Nephron progenitor cell (in vitro differentiated cells): ENCODE results near the gene LBX2.
A peak's percentile ranks its signal among the peaks of the same experiment; 100 is the strongest.

Experiments
- DNase-seq: peaks from one replicate; pipeline ENCODE4 v3.0.0; 2021
- H3K27ac Mint-ChIP-seq: 2 replicates; pipeline ENCODE4 v1.8.0; 2021; ENCODE audit warnings: mild to moderate bottlenecking, moderate library complexity, mixed read lengths
- H3K27me3 Mint-ChIP-seq: 2 replicates; pipeline ENCODE4 v1.8.0; 2021; ENCODE audit warnings: mild to moderate bottlenecking, low read depth, mixed read lengths; ENCODE audit not compliant: poor library complexity
- H3K36me3 Mint-ChIP-seq: 2 replicates; pipeline ENCODE4 v1.8.0; 2021; ENCODE audit warnings: low read depth, mixed read lengths
- H3K4me1 Mint-ChIP-seq: 2 replicates; pipeline ENCODE4 v1.8.0; 2021; ENCODE audit warnings: mixed read lengths
- H3K4me3 Mint-ChIP-seq: 2 replicates; pipeline ENCODE4 v1.8.0; 2021; ENCODE audit warnings: mild to moderate bottlenecking, moderate library complexity, mixed read lengths
- H3K9me3 Mint-ChIP-seq: 2 replicates; pipeline ENCODE4 v1.8.0; 2021; ENCODE audit warnings: mild to moderate bottlenecking, moderate library complexity, mixed read lengths
- TF ChIP-seq, protein P1 (sequence below): fragments of 200-600 bp; sonication (generic); IDR thresholded peaks from 2 replicates; pipeline ENCODE4 v1.5.0; 2021; ENCODE audit warnings: antibody characterized with exemption

Gene LBX2

DNA sequence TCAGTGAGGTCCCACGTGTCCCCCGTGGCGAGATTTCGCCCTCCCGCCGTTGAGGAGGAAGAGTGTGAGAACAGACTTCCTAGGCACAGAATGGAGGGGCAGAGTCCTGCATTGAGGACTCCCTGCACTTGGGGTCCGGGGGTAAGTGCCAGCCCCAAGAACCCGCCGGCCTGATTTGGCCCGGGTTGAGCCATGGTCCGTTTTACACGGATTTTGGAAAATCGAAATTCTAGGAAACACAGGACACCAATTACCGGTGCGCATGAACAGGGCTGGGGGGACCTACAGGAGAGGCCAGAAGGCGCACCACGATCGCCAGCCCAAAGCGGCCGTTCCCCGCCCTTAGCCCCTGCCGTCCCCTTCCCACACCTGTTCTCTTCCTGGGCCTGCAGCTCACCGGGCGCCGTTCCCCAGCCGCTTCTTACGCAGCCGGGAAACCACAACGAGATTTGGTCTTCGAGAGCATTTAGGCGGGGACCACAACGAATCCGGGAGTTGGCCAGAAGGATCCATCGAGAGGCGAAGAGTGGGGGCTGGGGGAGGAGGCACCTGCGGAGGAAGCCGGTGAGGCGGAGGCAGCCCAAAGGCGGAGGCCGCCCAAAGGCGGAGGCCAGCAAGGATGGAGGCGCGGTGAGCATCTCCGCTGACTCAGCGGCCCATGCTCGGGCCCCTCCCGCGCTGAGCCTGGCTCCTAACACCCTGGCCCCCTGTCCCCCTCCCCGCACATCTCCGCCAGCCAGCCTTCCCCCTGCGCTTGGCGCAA is 14.4 kb upstream of the LBX2 start:
- no peak overlapping the region for H3K27ac Mint-ChIP-seq
- no peaks in the 10 kb centered on the region for H3K36me3 Mint-ChIP-seq
- TF ChIP-seq, protein P1, sequence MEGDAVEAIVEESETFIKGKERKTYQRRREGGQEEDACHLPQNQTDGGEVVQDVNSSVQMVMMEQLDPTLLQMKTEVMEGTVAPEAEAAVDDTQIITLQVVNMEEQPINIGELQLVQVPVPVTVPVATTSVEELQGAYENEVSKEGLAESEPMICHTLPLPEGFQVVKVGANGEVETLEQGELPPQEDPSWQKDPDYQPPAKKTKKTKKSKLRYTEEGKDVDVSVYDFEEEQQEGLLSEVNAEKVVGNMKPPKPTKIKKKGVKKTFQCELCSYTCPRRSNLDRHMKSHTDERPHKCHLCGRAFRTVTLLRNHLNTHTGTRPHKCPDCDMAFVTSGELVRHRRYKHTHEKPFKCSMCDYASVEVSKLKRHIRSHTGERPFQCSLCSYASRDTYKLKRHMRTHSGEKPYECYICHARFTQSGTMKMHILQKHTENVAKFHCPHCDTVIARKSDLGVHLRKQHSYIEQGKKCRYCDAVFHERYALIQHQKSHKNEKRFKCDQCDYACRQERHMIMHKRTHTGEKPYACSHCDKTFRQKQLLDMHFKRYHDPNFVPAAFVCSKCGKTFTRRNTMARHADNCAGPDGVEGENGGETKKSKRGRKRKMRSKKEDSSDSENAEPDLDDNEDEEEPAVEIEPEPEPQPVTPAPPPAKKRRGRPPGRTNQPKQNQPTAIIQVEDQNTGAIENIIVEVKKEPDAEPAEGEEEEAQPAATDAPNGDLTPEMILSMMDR: no peak
- peaks cover 100% of the 10 kb centered on the region for H3K27me3 Mint-ChIP-seq
- peaks cover 15% of the 10 kb centered on the region for H3K4me1 Mint-ChIP-seq
- H3K4me3 Mint-ChIP-seq: peak overlapping the region; percentile 49
- H3K9me3 Mint-ChIP-seq: peaks cover 14% of the 10 kb centered on the region
- DNase-seq: peak; percentile 26

DNA sequence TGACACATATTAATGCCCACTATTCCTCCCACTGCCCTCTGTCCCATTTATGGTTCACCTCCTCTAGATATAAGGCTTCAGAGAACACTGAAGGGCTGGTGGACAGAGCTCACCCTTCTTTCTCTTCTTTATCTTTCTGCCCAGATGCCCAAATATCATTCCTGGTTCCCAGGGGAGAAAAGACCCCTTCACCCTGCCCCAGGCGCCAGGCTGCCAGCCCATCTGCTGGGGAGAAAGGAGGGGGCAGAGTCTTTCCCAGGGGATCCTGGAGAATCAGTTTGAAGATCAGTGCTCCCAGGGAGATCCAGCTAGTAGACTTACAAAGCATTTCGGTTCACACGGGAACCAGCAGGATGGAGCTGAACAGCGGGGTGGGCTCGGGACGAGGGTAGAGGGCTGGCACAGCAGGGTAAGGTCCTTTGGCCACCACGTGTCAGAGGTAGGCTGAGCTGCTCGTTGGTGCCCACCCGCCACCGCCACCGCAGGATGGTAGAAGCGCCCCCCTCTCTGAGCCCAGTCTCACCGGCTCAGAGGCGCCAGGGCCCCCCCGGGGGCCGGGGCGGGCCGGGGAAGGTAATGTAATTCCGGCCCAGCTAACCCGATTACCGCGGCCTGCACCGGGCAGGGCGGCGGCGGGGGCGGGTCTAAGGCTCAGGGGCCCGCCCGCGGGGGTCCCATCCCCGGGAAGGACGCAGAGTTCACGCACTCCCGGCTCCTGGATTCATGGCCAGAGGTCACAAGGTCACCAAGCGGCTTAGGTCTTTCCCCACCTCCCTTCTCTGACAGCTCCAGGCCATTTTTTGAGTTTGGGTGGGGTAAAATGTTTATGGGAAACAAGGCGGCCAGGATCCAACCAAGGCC is 13.6 kb upstream of the LBX2 start:
- Mint-ChIP-seq H3K27me3 (peaks cover 100% of the 10 kb centered on the region), H3K4me3 (peak overlapping the region; percentile 62), H3K27ac (peak overlapping the region; percentile 75), H3K36me3 (no peaks in the 10 kb centered on the region), H3K4me1 (peaks cover 23% of the 10 kb centered on the region), H3K9me3 (peaks cover 14% of the 10 kb centered on the region)
- DNase-seq: peak; percentile 60
- TF ChIP-seq, protein P1: no peak

DNA sequence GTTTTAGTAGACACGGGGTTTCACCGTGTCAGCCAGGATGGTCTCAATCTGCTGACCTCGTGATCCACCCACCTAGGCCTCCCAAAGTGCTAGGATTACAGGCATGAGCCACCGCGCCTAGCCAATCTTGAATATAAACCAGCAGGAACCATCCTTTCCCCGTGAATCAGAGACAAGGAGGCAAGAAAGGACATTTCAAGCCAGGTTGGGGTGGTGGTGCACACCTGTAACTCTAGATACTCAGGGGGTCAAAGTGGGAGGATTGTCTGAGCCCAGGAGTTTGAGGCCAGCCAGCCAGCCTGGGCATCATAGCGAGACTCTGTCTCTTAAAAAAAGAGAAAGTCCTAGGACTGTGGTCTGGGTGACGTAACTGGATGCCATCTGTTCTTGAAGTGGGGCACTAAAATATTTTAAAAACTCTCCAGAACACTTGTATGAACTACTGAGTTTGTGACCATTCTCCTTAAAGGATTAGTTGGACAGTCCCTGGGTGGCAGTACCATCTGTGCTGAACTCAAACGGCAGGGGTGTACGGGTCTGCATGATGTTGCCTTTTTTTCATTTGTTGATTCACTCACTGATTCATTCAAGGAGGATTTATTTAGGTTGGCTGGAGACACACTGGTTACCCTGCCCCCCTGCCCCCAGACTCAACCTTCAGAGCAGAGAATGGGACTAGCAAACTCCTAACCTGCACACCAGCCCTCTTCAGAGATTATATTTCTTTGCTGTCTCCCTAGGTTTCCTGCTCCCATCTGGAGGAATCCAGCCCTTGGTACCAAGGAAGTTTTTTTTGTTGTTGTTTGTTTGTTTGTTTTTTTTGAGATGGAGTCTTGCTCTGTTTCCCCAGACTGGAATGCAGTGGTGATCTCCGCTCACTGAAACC is 11.9 kb upstream of the LBX2 start:
- Mint-ChIP-seq H3K9me3 (peaks cover 6% of the 10 kb centered on the region), H3K27me3 (peaks cover 100% of the 10 kb centered on the region), H3K36me3 (peaks cover 9% of the 10 kb centered on the region), H3K4me3 (no peak overlapping the region), H3K4me1 (peaks cover 36% of the 10 kb centered on the region), H3K27ac (no peak overlapping the region)
- DNase-seq: no peak
- TF ChIP-seq, protein P1: no peak

DNA sequence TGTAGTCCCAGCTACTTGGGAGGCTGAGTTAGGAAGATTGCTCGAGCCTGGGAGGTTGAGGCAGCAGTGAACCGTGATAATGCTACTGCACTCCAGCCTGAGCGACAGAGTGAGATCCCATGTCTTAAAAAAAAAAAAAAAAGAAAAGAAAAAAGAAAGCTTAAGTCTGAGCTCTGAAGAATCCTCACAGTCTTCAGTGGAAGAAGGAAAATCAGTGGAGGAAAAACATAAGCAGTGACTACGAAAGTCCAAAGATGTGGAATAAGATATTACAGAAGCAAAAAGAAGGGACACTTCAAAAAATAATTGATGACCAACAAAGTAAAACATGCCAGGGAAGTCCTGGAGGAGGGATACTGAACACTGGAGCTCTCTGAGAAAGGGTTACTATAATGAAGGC is 10.9 kb upstream of the LBX2 start:
- peaks cover 100% of the 10 kb centered on the region for H3K27me3 Mint-ChIP-seq
- no peak for DNase-seq
- H3K9me3 Mint-ChIP-seq: peaks cover 4% of the 10 kb centered on the region
- peaks cover 17% of the 10 kb centered on the region for H3K36me3 Mint-ChIP-seq
- H3K27ac Mint-ChIP-seq: no peak overlapping the region
- peaks cover 44% of the 10 kb centered on the region for H3K4me1 Mint-ChIP-seq
- no peak overlapping the region for H3K4me3 Mint-ChIP-seq
- TF ChIP-seq, protein P1: no peak

DNA sequence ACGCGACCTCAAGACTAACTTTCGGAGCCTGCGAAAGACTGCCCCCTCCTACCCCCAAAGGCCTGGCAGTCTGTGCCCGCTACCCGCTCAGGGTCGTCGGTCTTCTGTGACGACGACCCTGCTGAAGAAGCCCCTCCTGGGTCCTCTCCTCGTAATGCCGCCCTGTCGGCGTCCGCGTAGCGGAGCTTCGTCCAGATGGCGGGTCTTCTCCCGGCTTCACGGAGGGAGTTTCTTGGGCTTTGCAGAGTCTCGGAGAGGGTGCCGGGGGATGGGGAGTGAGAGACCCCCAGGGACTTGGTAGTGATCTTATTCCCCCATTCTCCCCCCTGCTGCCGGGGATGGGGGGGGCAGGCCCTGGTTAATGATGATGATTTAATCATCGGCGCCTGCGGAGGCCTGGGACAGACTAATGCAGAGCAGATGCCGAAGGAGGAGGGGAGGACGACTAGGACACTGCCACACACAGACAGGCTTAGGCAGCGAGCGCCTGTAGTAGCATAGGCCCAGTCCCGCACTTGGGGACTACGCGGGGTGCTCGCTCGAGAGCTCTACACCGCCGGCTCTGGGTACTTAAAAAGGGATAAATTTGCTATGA is 8.6 kb upstream of the LBX2 start:
- TF ChIP-seq, protein P1: no peak
- DNase-seq: peak; percentile 45
- Mint-ChIP-seq H3K9me3 (peaks cover 4% of the 10 kb centered on the region), H3K27ac (peak overlapping the region; percentile 100), H3K36me3 (peaks cover 30% of the 10 kb centered on the region), H3K4me1 (peaks cover 56% of the 10 kb centered on the region), H3K4me3 (peak overlapping the region; percentile 99), H3K27me3 (peaks cover 100% of the 10 kb centered on the region)
